Common myeloid progenitor, CD34-positive (primary cell): ENCODE results near the gene CERCAM. TPM values are rescaled to one million over a fixed set of nuclear protein-coding genes. Genes with fewer than 3 reads are reported as not detected.

Experiments used
- CTCF ChIA-PET: fragments of 350-600 bp; sonication (Branson Sonifier 250); formaldehyde crosslinking; loops from one replicate; lab custom pipeline; 2021; ENCODE audit warnings: antibody characterized with exemption; lab: Charles Lee
- POLR2A ChIA-PET: fragments of 350-600 bp; sonication (Branson Sonifier 250); formaldehyde crosslinking; loops from one replicate; lab custom pipeline; 2021; ENCODE audit warnings: antibody characterized with exemption; lab: Charles Lee
- DNase-seq, 3 donors: peaks; one replicate each; pipeline versions ENCODE4 v3.0.0 to v3.0.0-alpha.2; 2013
- H3K27ac ChIP-seq, 2 experiments: 1 replicate in 1 of 2; 2 replicates in 1 of 2; pipeline ENCODE4 v1.7.0; 2013; ENCODE audit warnings: inconsistent platforms in 2 of 2, low read length in 2 of 2, mild to moderate bottlenecking in 2 of 2, low read depth in 1 of 2, moderate library complexity in 1 of 2; ENCODE audit not compliant: severe bottlenecking in 2 of 2, insufficient read depth in 1 of 2, poor library complexity in 1 of 2
- H3K27me3 ChIP-seq, 5 experiments: replicated peaks in 2 of 5; 1 replicate in 3 of 5; 2 replicates in 2 of 5; pipeline versions ENCODE4 v1.6.1 to v1.7.0; 2013; ENCODE audit warnings: low read length in 4 of 5, mild to moderate bottlenecking in 2 of 5, moderate library complexity in 2 of 5, inconsistent platforms in 1 of 5; ENCODE audit not compliant: insufficient read depth in 5 of 5, control insufficient read depth in 4 of 5
- H3K36me3 ChIP-seq, 4 experiments: 1 replicate in 2 of 4; 2 replicates in 2 of 4; pipeline versions ENCODE4 v1.6.1 to v1.7.0; 2013; ENCODE audit warnings: low read length in 3 of 4, control low read depth in 1 of 4, mild to moderate bottlenecking in 1 of 4; ENCODE audit not compliant: control insufficient read depth in 4 of 4, insufficient read depth in 4 of 4
- H3K4me1 ChIP-seq, 4 experiments: 1 replicate in 3 of 4; 2 replicates in 1 of 4; pipeline versions ENCODE4 v1.6.1 to v1.7.1; 2013; ENCODE audit warnings: low read length in 3 of 4, mild to moderate bottlenecking in 3 of 4, control low read depth in 1 of 4, inconsistent platforms in 1 of 4, moderate library complexity in 1 of 4; ENCODE audit not compliant: control insufficient read depth in 4 of 4, insufficient read depth in 4 of 4; ENCODE audit errors: control extremely low read depth in 1 of 4
- H3K4me3 ChIP-seq, 7 experiments: 1 replicate in 4 of 7; 2 replicates in 3 of 7; pipeline versions ENCODE4 v1.5.1 to v1.7.0; 2013; ENCODE audit warnings: mild to moderate bottlenecking in 7 of 7, low read length in 6 of 7, moderate library complexity in 6 of 7, inconsistent platforms in 2 of 7, low read depth in 2 of 7, control low read depth in 1 of 7; ENCODE audit not compliant: insufficient read depth in 4 of 7, control insufficient read depth in 1 of 7; ENCODE audit errors: extremely low read depth in 1 of 7
- H3K9me3 ChIP-seq, 5 experiments: 1 replicate in 4 of 5; 2 replicates in 1 of 5; pipeline versions ENCODE4 v1.6.1 to v1.7.1; 2013; ENCODE audit warnings: low read length in 4 of 5, mild to moderate bottlenecking in 2 of 5, inconsistent platforms in 1 of 5, low read depth in 1 of 5, moderate library complexity in 1 of 5; ENCODE audit not compliant: control insufficient read depth in 4 of 5, insufficient read depth in 2 of 5; ENCODE audit errors: control extremely low read depth in 1 of 5
- WGBS: methylation state at CpG from one replicate; pipeline ENCODE4 v1.1.5; 2013; ENCODE audit not compliant: insufficient coverage; 5-methylcytosine and 5-hydroxymethylcytosine counted together
- polyA plus RNA-seq: library from polyadenylated mRNA; unstranded; fragments of 120-200 nt; gene quantifications from one replicate; pipeline ENCODE4 v1.2.1, GENCODE V29; 2013

Gene CERCAM
- polyA plus RNA-seq, result 12.0 TPM

- H3K9me3 ChIP-seq, result no peaks in the 10 kb centered on the region
- H3K4me3 ChIP-seq, result peak within 1 kb of the TSS; percentile 65 to 88 (median 81)
- H3K4me1 ChIP-seq, result peaks cover 0 to 29% (median 22%) of the 10 kb centered on the region in 4 experiments
- CTCF ChIA-PET, result interaction anchor here (0.6 to 4.2 kb wide), 12 partner anchors 9 to 124 kb away, joined by 3 to 23 read pairs (median 4); partner anchors contain the start of gene URM1
- DNase-seq, result peak; percentile 69 to 84 (median 76)
- POLR2A ChIA-PET, result interaction anchor here (0.6 kb wide), 1 partner anchor 232 kb away, joined by 4 read pairs; no protein-coding TSS in a partner anchor
- peaks cover 0 to 26% (median 7%) of the 10 kb centered on the region in 5 experiments for H3K27me3 ChIP-seq
- H3K36me3 ChIP-seq, result peaks cover 0 to 7% (median 2%) of the 10 kb centered on the region in 4 experiments
- WGBS, result under 1% methylated on average over 42 of the region's 59 CpGs
- H3K27ac ChIP-seq, result peak within 1 kb of the TSS; percentile 25 to 68
These were observed at the start of gene CERCAM for GRCh38 chr9:128420651-128421481. Gene CERCAM, plus strand, starts transcription at chr9:128420857. Its CDS starts 21 bp downstream, at chr9:128420878.

GRCh38 chr9:128371630-128372117 is 49.0 kb upstream of the CERCAM start:
- CTCF ChIA-PET, result interaction anchor here (1.3 to 2.7 kb wide), 4 partner anchors 10 to 67 kb away, joined by 3 to 21 read pairs (median 4); no protein-coding TSS in a partner anchor

GRCh38 chr9:128372188-128372641 is 48.4 kb upstream of the CERCAM start:
- no peaks in the 10 kb centered on the region for H3K27me3 ChIP-seq
- WGBS, result 17% methylated on average over 2 of the region's 4 CpGs
- POLR2A ChIA-PET, result no interaction called here
- H3K36me3 ChIP-seq, result peaks cover 2 to 15% (median 14%) of the 10 kb centered on the region in 4 experiments
- peak overlapping the region; percentile 86 to 92 for H3K27ac ChIP-seq
- peaks cover 10 to 24% (median 19%) of the 10 kb centered on the region in 4 experiments for H3K4me1 ChIP-seq
- DNase-seq, result peak; percentile 43 to 73 (median 55)
- CTCF ChIA-PET, result interaction anchor here (1.3 to 2.7 kb wide), 2 partner anchors 10 to 30 kb away, joined by 3 to 21 read pairs; no protein-coding TSS in a partner anchor
- H3K9me3 ChIP-seq, result no peaks in the 10 kb centered on the region
- peak overlapping the region in 6 of 7 experiments; percentile 76 to 95 (median 92) for H3K4me3 ChIP-seq

More at GRCh38 chr9:128371630-128372117, 49.0 kb upstream of the CERCAM start:
- DNase-seq, result peak; percentile 16 to 38 (median 25)
- no peaks in the 10 kb centered on the region for H3K27me3 ChIP-seq
- peak overlapping the region; percentile 74 to 95 (median 92) for H3K4me3 ChIP-seq
- peaks cover 2 to 15% (median 14%) of the 10 kb centered on the region in 4 experiments for H3K36me3 ChIP-seq
- no peaks in the 10 kb centered on the region for H3K9me3 ChIP-seq
- 0% methylated on average over 9 of the region's 10 CpGs for WGBS
- peaks cover 10 to 24% (median 19%) of the 10 kb centered on the region in 4 experiments for H3K4me1 ChIP-seq
- peak overlapping the region; percentile 86 to 92 for H3K27ac ChIP-seq
- POLR2A ChIA-PET, result interaction anchor here (0.8 to 1.5 kb wide), 3 partner anchors 10 to 30 kb away, joined by 3 to 6 read pairs (median 4); no protein-coding TSS in a partner anchor

GRCh38 chr9:128372784-128373183 is 47.9 kb upstream of the CERCAM start:
- peak overlapping the region in 5 of 7 experiments; percentile 5 to 94 (median 92) for H3K4me3 ChIP-seq
- ChIA-PET CTCF (interaction anchor here (2.7 kb wide), 1 partner anchor 11 kb away, joined by 21 read pairs; no protein-coding TSS in a partner anchor), POLR2A (no interaction called here)
- peak overlapping the region; percentile 86 to 92 for H3K27ac ChIP-seq
- no peaks in the 10 kb centered on the region for H3K9me3 ChIP-seq
- no peaks in the 10 kb centered on the region for H3K27me3 ChIP-seq
- DNase-seq, result peak in 2 of 3 donors; percentile 9 to 33
- peaks cover 10 to 24% (median 19%) of the 10 kb centered on the region in 4 experiments for H3K4me1 ChIP-seq
- WGBS, result 100% methylated on average over 1 of the region's 1 CpG
- H3K36me3 ChIP-seq, result peaks cover 2 to 18% (median 16%) of the 10 kb centered on the region in 4 experiments

GRCh38 chr9:128374221-128374675 is 46.4 kb upstream of the CERCAM start:
- H3K27me3 ChIP-seq, result no peaks in the 10 kb centered on the region
- H3K4me3 ChIP-seq, result no peak overlapping the region
- WGBS, result 97% methylated on average over 7 of the region's 9 CpGs
- DNase-seq, result no peak
- ChIA-PET POLR2A (no interaction called here), CTCF (no interaction called here)
- H3K36me3 ChIP-seq, result peaks cover 2 to 25% (median 22%) of the 10 kb centered on the region in 4 experiments
- H3K27ac ChIP-seq, result no peak overlapping the region
- H3K9me3 ChIP-seq, result no peaks in the 10 kb centered on the region
- peaks cover 10 to 24% (median 19%) of the 10 kb centered on the region in 4 experiments for H3K4me1 ChIP-seq

GRCh38 chr9:128375865-128376264 is 44.8 kb upstream of the CERCAM start:
- ChIA-PET CTCF (interaction anchor here (1.6 to 2.1 kb wide), 2 partner anchors 13 to 37 kb away, joined by 5 to 8 read pairs; no protein-coding TSS in a partner anchor), POLR2A (interaction anchor here (0.6 kb wide), 1 partner anchor 237 kb away, joined by 8 read pairs; no protein-coding TSS in a partner anchor)
- WGBS, result 94% methylated on average over 2 of the region's 5 CpGs
- no peak for DNase-seq
- Histone ChIP-seq H3K9me3 (no peaks in the 10 kb centered on the region), H3K4me3 (no peak overlapping the region), H3K27ac (no peak overlapping the region), H3K36me3 (peaks cover 2 to 29% (median 24%) of the 10 kb centered on the region in 4 experiments), H3K27me3 (no peaks in the 10 kb centered on the region), H3K4me1 (peaks cover 8 to 16% (median 12%) of the 10 kb centered on the region in 4 experiments)
